AML-193 (cell line): ENCODE measurements around the gene SGCA.

Experiments used
- DNase-seq, 2 experiments: peaks; one replicate each; lab custom pipeline; 2025; lab: John Stamatoyannopoulos, UW

SGCA gene

GRCh38 chr17:50134206-50135110 is 31.3 kb upstream of the SGCA start:
- DNase-seq, result no peak

DNA sequence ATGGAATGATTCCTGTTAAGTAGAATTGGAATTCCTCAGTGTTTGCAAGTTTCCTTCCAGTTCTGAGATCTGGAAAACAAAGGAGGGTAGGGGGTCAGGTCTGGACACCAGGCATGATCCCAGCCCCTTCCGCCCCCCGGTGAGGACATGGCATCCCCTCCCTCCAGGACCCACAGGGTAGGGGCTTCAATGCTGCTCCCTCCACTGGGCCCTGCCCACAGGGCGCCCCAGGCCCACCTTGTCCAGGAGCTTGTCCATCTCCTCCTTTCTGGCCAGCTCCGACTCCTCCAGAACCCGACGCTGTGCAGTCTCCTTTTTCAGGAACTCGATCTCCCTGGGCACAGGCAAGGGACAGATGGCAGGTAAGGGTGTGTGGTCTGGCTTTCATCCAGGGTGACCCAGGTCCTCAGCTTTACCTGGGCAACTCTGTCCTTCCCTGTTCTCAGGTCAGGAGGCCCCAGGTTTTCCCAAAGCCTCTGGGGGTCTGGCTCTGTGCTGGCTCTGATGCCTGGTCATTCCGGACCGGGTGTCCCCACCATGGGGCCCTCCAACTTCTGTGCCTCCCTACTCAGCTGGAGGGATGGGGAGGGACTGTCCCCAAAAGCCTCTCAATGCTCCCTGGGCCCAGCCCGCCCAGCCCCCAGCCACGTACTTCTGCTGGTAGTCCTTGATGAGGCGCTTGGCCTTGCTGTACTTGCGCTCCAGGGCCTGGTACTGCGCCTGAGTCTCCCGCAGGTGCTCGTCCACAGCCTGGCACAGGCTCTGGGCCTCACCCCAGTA is 30.3 kb upstream of the SGCA start:
- DNase-seq, result no peak

GRCh38 chr17:50136096-50136687 is 29.6 kb upstream of the SGCA start:
- no peak for DNase-seq

- DNase-seq, result no peak
These were observed 28.8 kb upstream of the SGCA start for GRCh38 chr17:50137042-50137441.

DNA sequence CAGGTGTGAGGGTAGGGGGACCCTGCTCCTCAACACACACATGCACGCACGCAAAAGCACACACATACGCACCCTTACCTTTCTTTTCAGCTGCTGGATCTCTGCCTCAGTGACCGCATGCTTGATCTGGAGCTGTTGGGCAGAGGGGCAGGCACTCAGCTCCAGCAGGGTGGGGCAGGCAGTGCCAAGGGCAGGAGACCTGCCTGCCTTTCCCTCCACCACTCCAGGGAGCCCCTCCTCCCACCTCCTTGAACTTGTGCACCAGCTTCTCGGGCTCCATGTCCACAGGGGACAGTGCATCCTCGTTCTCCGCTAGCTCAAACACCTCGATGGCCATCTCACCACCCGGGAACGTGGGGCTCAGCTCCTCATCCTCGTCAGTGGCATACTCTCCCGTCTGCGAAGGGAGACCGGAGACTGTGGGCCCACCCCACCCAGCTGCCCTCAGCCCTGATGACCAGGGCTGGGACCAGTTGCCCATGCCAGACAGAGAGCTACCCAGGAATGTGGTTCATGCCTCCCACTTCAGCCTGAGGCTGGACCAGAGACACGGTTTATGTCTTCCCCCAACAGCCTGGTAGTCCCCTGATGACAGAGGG is 26.5 kb upstream of the SGCA start:
- no peak for DNase-seq

- peak; percentile 67 to 75 for DNase-seq
These were observed 25.6 kb upstream of the SGCA start for GRCh38 chr17:50139950-50140885.

DNA sequence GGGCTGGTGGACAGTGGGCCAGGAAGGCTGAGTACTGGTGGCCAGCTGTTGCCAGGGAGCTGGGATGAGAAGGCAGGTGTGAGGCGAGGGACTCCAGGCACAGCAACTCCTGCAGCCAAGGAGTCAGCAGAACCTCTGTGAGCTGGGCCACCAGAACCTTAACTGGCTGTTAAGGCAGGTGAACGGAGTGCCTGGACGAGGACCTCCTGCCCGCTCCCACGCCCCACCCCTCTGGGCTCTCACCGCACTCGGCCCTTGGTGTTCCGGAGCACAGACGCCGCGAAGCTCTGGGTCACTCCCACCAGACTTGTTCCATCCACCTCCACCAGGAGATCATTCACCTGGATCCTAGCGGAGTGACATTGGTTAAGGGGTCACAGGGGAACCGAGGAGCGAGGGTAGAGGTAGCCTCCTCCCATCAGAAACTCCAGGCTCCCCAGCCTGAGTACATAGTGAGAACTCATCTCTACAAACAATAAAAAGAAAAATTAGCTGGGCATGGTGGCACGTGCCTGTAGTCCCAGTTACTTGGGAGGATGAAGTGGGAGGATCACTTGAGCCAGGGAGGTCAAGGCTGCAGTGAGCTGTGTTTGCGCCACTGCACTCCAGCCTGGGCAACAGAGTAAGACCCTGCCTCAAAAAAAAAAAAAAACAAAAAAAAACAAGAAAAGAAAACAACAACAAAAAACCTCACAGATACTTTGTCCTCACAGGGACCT is 24.6 kb upstream of the SGCA start:
- DNase-seq, result no peak

DNA sequence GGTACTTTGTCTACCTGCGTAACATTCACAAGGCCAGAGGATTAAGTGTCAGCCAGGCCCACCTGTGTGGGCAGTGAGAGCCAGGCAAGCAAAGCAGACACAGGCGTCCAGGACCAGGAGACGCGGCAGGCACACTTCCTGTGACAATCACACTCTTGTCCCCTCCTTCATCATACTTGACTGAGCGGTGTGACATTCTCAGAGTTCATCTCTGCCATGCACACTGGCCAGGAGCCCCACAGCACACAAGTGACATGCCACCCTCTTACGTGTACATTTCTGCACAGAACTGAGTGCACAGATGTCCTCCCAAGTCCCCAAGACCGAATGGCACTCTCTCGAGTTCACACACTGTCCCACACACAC is 24.1 kb upstream of the SGCA start:
- no peak for DNase-seq

GRCh38 chr17:50143461-50144176 is 22.2 kb upstream of the SGCA start:
- DNase-seq, result no peak

DNA sequence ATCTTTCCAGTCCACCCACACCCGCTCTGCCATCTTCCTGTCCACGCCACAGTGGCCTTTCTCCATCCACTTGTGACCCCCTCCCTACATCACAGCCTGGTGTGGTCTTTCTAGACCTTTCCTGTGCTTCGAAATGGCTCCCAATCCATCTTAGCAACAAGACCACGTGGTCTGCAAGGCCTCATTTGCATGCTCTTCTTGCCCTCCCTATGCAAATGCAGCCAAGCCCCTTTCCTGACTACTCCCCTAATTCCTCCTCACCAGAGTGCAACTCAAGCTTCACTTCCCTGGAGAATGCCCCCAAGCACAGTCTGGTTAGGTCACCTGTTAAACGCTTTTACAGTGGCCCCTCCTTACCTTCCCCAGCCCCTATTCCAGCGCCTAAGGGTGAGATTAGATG is 21.4 kb upstream of the SGCA start:
- no peak for DNase-seq

DNA sequence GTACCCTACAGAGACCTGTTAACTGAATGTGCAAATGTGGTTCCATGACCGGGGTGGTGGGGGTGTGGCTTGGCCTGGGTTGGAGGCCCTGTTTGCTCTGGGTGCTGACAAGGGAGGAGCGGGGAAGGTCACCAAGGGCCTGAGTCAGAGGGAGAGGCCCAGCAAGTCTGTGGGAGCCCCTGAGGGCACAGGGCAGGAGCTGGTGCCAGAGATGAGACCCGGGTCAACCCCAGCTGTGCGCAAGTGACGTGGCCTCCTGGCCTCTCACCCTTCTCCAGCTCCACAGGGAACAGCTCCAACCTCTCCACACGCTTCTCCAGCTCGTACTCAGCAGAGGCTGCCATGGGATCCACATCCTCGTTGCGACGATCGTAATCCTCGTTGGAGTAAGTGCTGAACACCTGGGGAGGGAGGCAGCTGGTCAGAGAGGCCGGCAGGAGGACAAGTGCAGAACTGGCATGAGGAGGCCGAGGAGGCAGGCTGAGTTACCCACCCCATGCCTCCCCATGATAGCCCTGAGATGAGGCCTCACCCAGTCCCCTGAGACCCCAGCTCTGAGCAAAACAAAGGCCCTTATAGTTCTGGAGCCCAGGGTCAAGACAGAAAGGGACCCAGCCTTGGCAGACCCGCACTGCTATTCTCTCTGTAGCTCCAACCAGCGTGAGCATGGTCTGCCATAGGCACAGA is 20.8 kb upstream of the SGCA start:
- no peak for DNase-seq

GRCh38 chr17:50145532-50146229 is 20.1 kb upstream of the SGCA start:
- DNase-seq, result no peak

DNA sequence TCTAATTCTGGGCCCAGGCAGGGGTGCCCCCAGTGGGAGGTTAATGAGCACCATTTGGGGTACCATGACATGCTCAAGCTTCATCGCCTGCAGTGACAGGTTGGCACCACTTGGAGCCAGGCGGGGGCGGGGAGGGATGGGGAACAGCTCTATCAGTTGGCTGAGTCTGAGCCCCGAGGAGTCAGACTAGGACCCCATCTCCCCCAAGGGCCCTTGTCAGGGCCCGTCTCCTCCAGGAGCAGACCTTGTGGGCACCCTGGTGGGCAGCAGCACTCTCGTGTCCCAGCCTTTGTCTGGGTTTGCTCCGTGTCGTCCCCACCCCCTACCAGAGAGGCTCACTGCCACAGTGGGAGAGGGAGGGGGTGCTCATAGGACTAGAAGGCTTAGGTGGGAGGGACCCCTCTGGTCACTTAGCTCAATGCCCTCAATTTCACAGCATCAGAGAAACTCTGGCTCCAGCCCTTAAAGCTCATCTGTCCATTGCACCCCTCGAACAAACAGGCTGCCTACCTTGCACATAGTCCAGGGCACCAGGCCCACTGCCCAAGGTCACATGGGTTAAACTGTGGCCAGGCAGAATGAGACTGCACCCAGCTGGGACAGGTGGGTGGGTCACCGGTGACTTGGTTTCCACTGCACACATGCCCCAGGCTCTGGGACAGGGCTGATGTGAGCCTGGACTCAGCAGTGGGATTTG is 19.4 kb upstream of the SGCA start:
- no peak for DNase-seq

- no peak for DNase-seq
These were observed 18.7 kb upstream of the SGCA start for GRCh38 chr17:50146927-50147665.

GRCh38 chr17:50147841-50148225 is 18.0 kb upstream of the SGCA start:
- DNase-seq, result no peak

GRCh38 chr17:50148226-50149090 is 17.3 kb upstream of the SGCA start:
- DNase-seq, result peak; percentile 87 to 89

DNA sequence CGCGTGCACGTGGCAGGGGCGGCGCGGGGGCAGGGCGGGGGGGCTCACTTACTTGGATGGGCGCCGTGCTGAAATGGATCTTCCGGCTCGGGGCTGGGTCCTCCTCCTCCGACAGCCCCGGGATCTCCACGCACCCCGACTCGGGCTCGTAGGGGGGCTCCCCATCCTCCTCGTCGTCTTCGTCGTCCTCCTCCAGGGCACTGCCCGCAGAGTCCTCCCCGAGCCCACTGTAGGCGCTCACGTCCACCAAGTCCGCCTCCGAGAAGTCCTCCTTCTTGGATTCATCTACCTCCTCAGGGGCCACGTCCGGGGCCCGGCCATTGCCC is 16.8 kb upstream of the SGCA start:
- DNase-seq, result no peak
